ENCODE data around the gene RPL37A.

The RPL37A gene

GRCh38 chr2:216525972-216526371 is 27.3 kb downstream of the RPL37A start:
- Histone ChIP-seq H3K4me1 (ENCODE audit: control insufficient read depth, insufficient read depth, low read length) (no peaks in the 10 kb centered on the region), H3K4me3 (ENCODE audit: low read length) (no peak overlapping the region), H3K27me3 (ENCODE audit: control insufficient read depth, insufficient read depth, low read length) (no peaks in the 10 kb centered on the region), H3K9ac (ENCODE audit: low read length) (no peak overlapping the region), H3K36me3 (ENCODE audit: control insufficient read depth, insufficient read depth, low read length) (no peaks in the 10 kb centered on the region), H3K9me3 (ENCODE audit: control insufficient read depth, low read length) (no peaks in the 10 kb centered on the region)

- Histone ChIP-seq H3K9me3 (ENCODE audit: control insufficient read depth, low read length) (no peaks in the 10 kb centered on the region), H3K9ac (ENCODE audit: low read length) (no peak overlapping the region), H3K4me1 (ENCODE audit: control insufficient read depth, insufficient read depth, low read length) (no peaks in the 10 kb centered on the region), H3K4me3 (ENCODE audit: low read length) (no peak overlapping the region), H3K27me3 (ENCODE audit: control insufficient read depth, insufficient read depth, low read length) (no peaks in the 10 kb centered on the region), H3K36me3 (ENCODE audit: control insufficient read depth, insufficient read depth, low read length) (no peaks in the 10 kb centered on the region)
Observed at GRCh38 chr2:216526939-216527338, 28.3 kb downstream of the RPL37A start.

- Histone ChIP-seq H3K9me3 (ENCODE audit: control insufficient read depth, low read length) (no peaks in the 10 kb centered on the region), H3K9ac (ENCODE audit: low read length) (no peak overlapping the region), H3K27me3 (ENCODE audit: control insufficient read depth, insufficient read depth, low read length) (no peaks in the 10 kb centered on the region), H3K4me3 (ENCODE audit: low read length) (no peak overlapping the region), H3K36me3 (ENCODE audit: control insufficient read depth, insufficient read depth, low read length) (no peaks in the 10 kb centered on the region), H3K4me1 (ENCODE audit: control insufficient read depth, insufficient read depth, low read length) (no peaks in the 10 kb centered on the region)
Observed at GRCh38 chr2:216527600-216527999, 29.0 kb downstream of the RPL37A start.

GRCh38 chr2:216532562-216532961 is 33.9 kb downstream of the RPL37A start:
- peaks cover 6% of the 10 kb centered on the region for H3K4me1 ChIP-seq (ENCODE audit: control insufficient read depth, insufficient read depth, low read length)
- no peak overlapping the region for H3K4me3 ChIP-seq (ENCODE audit: low read length)
- no peaks in the 10 kb centered on the region for H3K36me3 ChIP-seq (ENCODE audit: control insufficient read depth, insufficient read depth, low read length)
- H3K9me3 ChIP-seq (ENCODE audit: control insufficient read depth, low read length): no peaks in the 10 kb centered on the region
- H3K27me3 ChIP-seq (ENCODE audit: control insufficient read depth, insufficient read depth, low read length): no peaks in the 10 kb centered on the region
- H3K9ac ChIP-seq (ENCODE audit: low read length): no peak overlapping the region

DNA sequence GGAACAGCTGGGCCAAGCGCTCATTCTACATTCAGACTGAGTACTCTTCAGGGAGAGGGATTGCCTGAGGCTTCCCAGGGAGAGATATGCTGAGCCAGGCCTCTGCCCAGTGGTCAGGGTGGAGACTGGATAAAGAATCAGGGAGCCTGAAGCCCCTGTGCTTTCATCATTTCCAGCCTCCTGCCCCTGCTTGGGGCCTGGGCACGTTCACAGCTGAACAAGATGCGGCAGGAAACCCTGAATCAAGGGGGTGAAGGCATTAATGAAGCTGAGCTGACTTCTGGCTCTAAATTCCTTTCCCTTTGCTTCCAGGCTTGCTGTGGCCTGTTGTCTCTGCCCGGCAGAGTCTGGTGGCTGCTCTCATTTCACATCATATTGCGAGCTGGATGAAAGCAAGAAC is 35.0 kb downstream of the RPL37A start:
- no peaks in the 10 kb centered on the region for H3K9me3 ChIP-seq (ENCODE audit: control insufficient read depth, low read length)
- H3K27me3 ChIP-seq (ENCODE audit: control insufficient read depth, insufficient read depth, low read length): no peaks in the 10 kb centered on the region
- H3K36me3 ChIP-seq (ENCODE audit: control insufficient read depth, insufficient read depth, low read length): no peaks in the 10 kb centered on the region
- no peak overlapping the region for H3K4me3 ChIP-seq (ENCODE audit: low read length)
- H3K4me1 ChIP-seq (ENCODE audit: control insufficient read depth, insufficient read depth, low read length): peaks cover 10% of the 10 kb centered on the region
- H3K9ac ChIP-seq (ENCODE audit: low read length): no peak overlapping the region

GRCh38 chr2:216534809-216535208 is 36.2 kb downstream of the RPL37A start:
- Histone ChIP-seq H3K9me3 (ENCODE audit: control insufficient read depth, low read length) (no peaks in the 10 kb centered on the region), H3K36me3 (ENCODE audit: control insufficient read depth, insufficient read depth, low read length) (no peaks in the 10 kb centered on the region), H3K4me1 (ENCODE audit: control insufficient read depth, insufficient read depth, low read length) (peaks cover 10% of the 10 kb centered on the region), H3K9ac (ENCODE audit: low read length) (no peak overlapping the region), H3K27me3 (ENCODE audit: control insufficient read depth, insufficient read depth, low read length) (no peaks in the 10 kb centered on the region), H3K4me3 (ENCODE audit: low read length) (no peak overlapping the region)

DNA sequence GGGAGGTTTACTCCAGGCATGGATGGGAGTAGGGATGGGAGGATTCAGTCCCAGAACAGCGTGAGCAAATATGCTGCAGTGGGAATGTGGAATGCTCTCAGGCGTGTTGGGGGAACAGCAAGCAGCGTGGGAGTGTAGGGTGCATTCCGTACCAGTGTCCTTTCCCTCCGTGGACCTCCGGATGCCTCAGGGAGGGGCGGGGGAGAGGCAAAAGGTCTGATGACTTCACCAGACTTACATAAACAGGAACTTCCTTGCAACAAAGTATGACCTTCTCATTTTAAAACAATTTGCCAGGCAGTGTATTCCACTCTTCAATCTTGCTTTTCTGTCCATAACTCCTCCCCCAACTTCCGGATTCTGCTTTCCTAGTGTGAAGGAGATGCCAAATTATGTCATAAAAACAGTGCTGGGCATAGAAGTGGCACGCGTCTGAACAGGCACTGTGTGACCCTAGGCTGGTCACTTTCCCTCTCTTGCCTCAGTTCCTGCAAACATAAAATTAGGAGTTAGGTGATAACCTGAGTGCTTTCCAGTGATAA is 36.9 kb downstream of the RPL37A start:
- Histone ChIP-seq H3K27me3 (ENCODE audit: control insufficient read depth, insufficient read depth, low read length) (no peaks in the 10 kb centered on the region), H3K36me3 (ENCODE audit: control insufficient read depth, insufficient read depth, low read length) (no peaks in the 10 kb centered on the region), H3K9ac (ENCODE audit: low read length) (no peak overlapping the region), H3K9me3 (ENCODE audit: control insufficient read depth, low read length) (no peaks in the 10 kb centered on the region), H3K4me1 (ENCODE audit: control insufficient read depth, insufficient read depth, low read length) (peaks cover 17% of the 10 kb centered on the region), H3K4me3 (ENCODE audit: low read length) (no peak overlapping the region)

GRCh38 chr2:216536734-216537210 is 38.1 kb downstream of the RPL37A start:
- Histone ChIP-seq H3K4me3 (ENCODE audit: low read length) (no peak overlapping the region), H3K4me1 (ENCODE audit: control insufficient read depth, insufficient read depth, low read length) (peaks cover 18% of the 10 kb centered on the region), H3K9ac (ENCODE audit: low read length) (no peak overlapping the region), H3K36me3 (ENCODE audit: control insufficient read depth, insufficient read depth, low read length) (no peaks in the 10 kb centered on the region), H3K27me3 (ENCODE audit: control insufficient read depth, insufficient read depth, low read length) (no peaks in the 10 kb centered on the region), H3K9me3 (ENCODE audit: control insufficient read depth, low read length) (no peaks in the 10 kb centered on the region)

GRCh38 chr2:216537366-216537765 is 38.7 kb downstream of the RPL37A start:
- H3K9ac ChIP-seq (ENCODE audit: low read length): no peak overlapping the region
- H3K27me3 ChIP-seq (ENCODE audit: control insufficient read depth, insufficient read depth, low read length): no peaks in the 10 kb centered on the region
- H3K36me3 ChIP-seq (ENCODE audit: control insufficient read depth, insufficient read depth, low read length): no peaks in the 10 kb centered on the region
- H3K4me1 ChIP-seq (ENCODE audit: control insufficient read depth, insufficient read depth, low read length): peaks cover 18% of the 10 kb centered on the region
- H3K9me3 ChIP-seq (ENCODE audit: control insufficient read depth, low read length): no peaks in the 10 kb centered on the region
- no peak overlapping the region for H3K4me3 ChIP-seq (ENCODE audit: low read length)

- Histone ChIP-seq H3K9me3 (ENCODE audit: control insufficient read depth, low read length) (no peaks in the 10 kb centered on the region), H3K36me3 (ENCODE audit: control insufficient read depth, insufficient read depth, low read length) (no peaks in the 10 kb centered on the region), H3K4me3 (ENCODE audit: low read length) (no peak overlapping the region), H3K9ac (ENCODE audit: low read length) (no peak overlapping the region), H3K4me1 (ENCODE audit: control insufficient read depth, insufficient read depth, low read length) (peaks cover 18% of the 10 kb centered on the region), H3K27me3 (ENCODE audit: control insufficient read depth, insufficient read depth, low read length) (no peaks in the 10 kb centered on the region)
Observed at GRCh38 chr2:216538538-216538937, 39.9 kb downstream of the RPL37A start.

DNA sequence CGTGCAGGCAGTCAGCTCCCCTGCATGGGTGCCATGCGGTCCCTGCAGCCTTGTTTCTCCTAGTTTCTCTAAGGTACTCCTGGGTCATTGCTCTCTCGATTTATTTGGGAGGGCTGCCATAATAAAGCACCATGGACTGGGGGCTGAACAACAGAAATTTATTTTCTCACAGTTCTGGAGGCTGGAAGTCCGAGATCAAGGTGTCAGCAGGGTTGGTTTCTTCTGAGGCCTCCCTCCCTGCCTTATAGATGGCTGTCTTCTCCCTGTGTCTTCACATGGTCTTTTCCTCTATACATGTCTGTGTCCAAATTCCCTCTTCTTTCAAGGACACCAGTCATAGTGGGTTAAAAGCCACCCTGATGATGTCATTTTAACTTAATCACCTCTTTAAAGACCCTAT is 40.5 kb downstream of the RPL37A start:
- H3K9me3 ChIP-seq (ENCODE audit: control insufficient read depth, low read length): no peaks in the 10 kb centered on the region
- H3K9ac ChIP-seq (ENCODE audit: low read length): no peak overlapping the region
- H3K4me1 ChIP-seq (ENCODE audit: control insufficient read depth, insufficient read depth, low read length): peaks cover 18% of the 10 kb centered on the region
- no peak overlapping the region for H3K4me3 ChIP-seq (ENCODE audit: low read length)
- no peaks in the 10 kb centered on the region for H3K36me3 ChIP-seq (ENCODE audit: control insufficient read depth, insufficient read depth, low read length)
- no peaks in the 10 kb centered on the region for H3K27me3 ChIP-seq (ENCODE audit: control insufficient read depth, insufficient read depth, low read length)

DNA sequence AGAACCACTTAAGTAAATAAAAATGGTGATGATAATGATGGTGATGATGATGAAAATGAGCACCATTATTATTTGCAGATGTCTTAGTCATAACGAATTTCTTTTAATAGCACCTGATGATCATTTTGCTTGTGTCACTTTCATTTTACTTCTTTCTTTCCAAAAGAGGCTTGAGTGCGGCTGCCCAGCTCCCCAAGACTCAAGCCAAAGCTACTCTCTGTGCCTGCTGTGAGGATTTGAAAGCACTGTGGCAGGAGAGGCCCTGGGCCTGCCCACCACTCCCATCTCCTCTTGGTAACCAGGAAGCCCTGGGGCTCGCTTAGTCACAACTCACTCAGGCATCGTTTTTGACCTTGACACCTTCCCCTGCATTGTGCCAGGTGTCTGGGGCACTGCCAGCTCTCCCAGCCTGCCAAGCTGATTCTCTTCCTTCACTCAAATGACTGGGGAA is 41.2 kb downstream of the RPL37A start:
- H3K4me1 ChIP-seq (ENCODE audit: control insufficient read depth, insufficient read depth, low read length): peaks cover 18% of the 10 kb centered on the region
- H3K27me3 ChIP-seq (ENCODE audit: control insufficient read depth, insufficient read depth, low read length): no peaks in the 10 kb centered on the region
- H3K4me3 ChIP-seq (ENCODE audit: low read length): no peak overlapping the region
- H3K36me3 ChIP-seq (ENCODE audit: control insufficient read depth, insufficient read depth, low read length): no peaks in the 10 kb centered on the region
- no peak overlapping the region for H3K9ac ChIP-seq (ENCODE audit: low read length)
- no peaks in the 10 kb centered on the region for H3K9me3 ChIP-seq (ENCODE audit: control insufficient read depth, low read length)

DNA sequence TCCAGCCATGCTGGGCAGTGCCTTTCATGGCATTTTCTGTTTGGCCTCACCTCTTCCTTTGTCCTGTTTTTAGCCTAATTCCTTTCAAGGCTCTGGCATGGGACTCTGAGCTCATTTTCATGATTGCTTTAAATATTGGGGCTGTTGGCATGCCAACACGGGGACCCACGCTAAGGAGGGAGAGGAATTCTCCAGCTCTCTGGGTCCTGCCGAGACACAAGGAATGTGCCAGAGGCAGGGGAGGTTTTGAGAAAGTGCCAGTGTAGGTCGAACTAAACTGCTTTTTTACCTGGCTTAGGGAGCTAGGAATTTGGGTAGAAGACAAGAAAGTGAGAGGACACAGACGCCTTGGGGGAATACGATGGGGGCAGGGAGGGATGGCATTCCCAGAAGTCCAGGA is 42.3 kb downstream of the RPL37A start:
- Histone ChIP-seq H3K4me3 (ENCODE audit: low read length) (no peak overlapping the region), H3K9me3 (ENCODE audit: control insufficient read depth, low read length) (no peaks in the 10 kb centered on the region), H3K27me3 (ENCODE audit: control insufficient read depth, insufficient read depth, low read length) (no peaks in the 10 kb centered on the region), H3K4me1 (ENCODE audit: control insufficient read depth, insufficient read depth, low read length) (peaks cover 14% of the 10 kb centered on the region), H3K36me3 (ENCODE audit: control insufficient read depth, insufficient read depth, low read length) (no peaks in the 10 kb centered on the region), H3K9ac (ENCODE audit: low read length) (no peak overlapping the region)
